Activated CD8-positive, alpha-beta memory T cell treated with anti-CD3 and anti-CD28 coated beads for 24 hours (primary cell): Measurements from ENCODE around the gene MBD5.

ENCODE experiments used
- DNase-seq: peaks from one replicate; pipeline ENCODE4 v3.0.0-alpha.2; 2020

The MBD5 gene

GRCh38 chr2:148554459-148555247 lies 533.8 kb downstream of the MBD5 start:
- DNase-seq, result no peak

GRCh38 chr2:148555622-148556294 lies 534.9 kb downstream of the MBD5 start:
- no peak for DNase-seq

- DNase-seq, result no peak
Measured at GRCh38 chr2:148557844-148558436, 537.0 kb downstream of the MBD5 start.

- no peak for DNase-seq
Measured at GRCh38 chr2:148560496-148560895, 539.6 kb downstream of the MBD5 start.

- no peak for DNase-seq
Measured at GRCh38 chr2:148561389-148561788, 540.5 kb downstream of the MBD5 start.

GRCh38 chr2:148565272-148565894 lies 544.5 kb downstream of the MBD5 start:
- DNase-seq, result no peak
